NT2/D1 (cell line): ENCODE results near the gene CTSK.
"Not testable (repeated sequence)": the region's sequence is repeated elsewhere in the genome, so short reads cannot be mapped to it uniquely, and the experiment has no call there.

Experiments
- DNase-seq: peaks from one replicate; pipeline ENCODE4 v3.0.0-alpha.2; 2011; ENCODE audit warnings: low read depth, low spot score
- H3K27me3 ChIP-seq: 2 replicates; pipeline ENCODE4 v1.6.0; 2011; ENCODE audit warnings: mild to moderate bottlenecking; ENCODE audit not compliant: insufficient read length, insufficient read depth
- H3K36me3 ChIP-seq: 2 replicates; pipeline ENCODE4 v1.6.1; 2011; ENCODE audit warnings: mild to moderate bottlenecking, low read length, mixed read lengths; ENCODE audit not compliant: insufficient read depth, insufficient read length
- H3K4me1 ChIP-seq: 2 replicates; pipeline ENCODE4 v1.5.1; 2011; ENCODE audit not compliant: insufficient read depth, insufficient read length
- H3K4me3 ChIP-seq: 2 replicates; pipeline ENCODE4 v1.5.1; 2011; ENCODE audit warnings: low read depth; ENCODE audit not compliant: insufficient read length
- H3K9ac ChIP-seq: 2 replicates; pipeline ENCODE4 v1.6.0; 2011; ENCODE audit warnings: low read depth; ENCODE audit not compliant: insufficient read length
- H3K9me3 ChIP-seq: 2 replicates; pipeline ENCODE4 v1.5.1; 2011; ENCODE audit warnings: mild to moderate bottlenecking, low read length; ENCODE audit not compliant: insufficient read depth
- SUZ12 ChIP-seq: IDR thresholded peaks from 2 replicates; pipeline ENCODE4 v1.6.1; 2011; ENCODE audit not compliant: insufficient read length, insufficient read depth; ENCODE audit errors: extremely low read depth
- YY1 ChIP-seq: IDR thresholded peaks from 2 replicates; pipeline ENCODE4 v1.6.1; 2011; ENCODE audit not compliant: insufficient read length, insufficient read depth
- ZNF274 ChIP-seq: IDR thresholded peaks from 2 replicates; pipeline ENCODE4 v1.6.1; 2011; ENCODE audit warnings: mild to moderate bottlenecking, low read depth, low read length

The CTSK gene

GRCh38 chr1:150799089-150799488 lies 9.0 kb downstream of the CTSK start:
- H3K36me3 ChIP-seq, result peaks cover 13% of the 10 kb centered on the region
- no peaks in the 10 kb centered on the region for H3K9me3 ChIP-seq
- no peak overlapping the region for H3K4me3 ChIP-seq
- DNase-seq, result no peak
- no peaks in the 10 kb centered on the region for H3K27me3 ChIP-seq
- no peak overlapping the region for H3K9ac ChIP-seq
- no peak for TF ChIP-seq YY1
- no peak for TF ChIP-seq SUZ12
- TF ChIP-seq ZNF274, result no peak
- peaks cover 5% of the 10 kb centered on the region for H3K4me1 ChIP-seq

- H3K4me3 ChIP-seq, result no peak overlapping the region
- H3K4me1 ChIP-seq, result peaks cover 5% of the 10 kb centered on the region
- H3K36me3 ChIP-seq, result peaks cover 13% of the 10 kb centered on the region
- H3K9ac ChIP-seq, result no peak overlapping the region
- TF ChIP-seq YY1, result no peak
- 0 out of 2 replicates have a peak, but pooled peaks have one; percentile 22 for TF ChIP-seq ZNF274
- no peaks in the 10 kb centered on the region for H3K9me3 ChIP-seq
- H3K27me3 ChIP-seq, result no peaks in the 10 kb centered on the region
- no peak for DNase-seq
These were observed 9.5 kb downstream of the CTSK start for GRCh38 chr1:150798525-150798924.

GRCh38 chr1:150796374-150796773 lies 11.7 kb downstream of the CTSK start:
- Histone ChIP-seq H3K4me1 (peaks cover 5% of the 10 kb centered on the region), H3K9ac (no peak overlapping the region), H3K4me3 (no peak overlapping the region), H3K36me3 (peaks cover 13% of the 10 kb centered on the region), H3K27me3 (no peaks in the 10 kb centered on the region), H3K9me3 (no peaks in the 10 kb centered on the region)
- no peak for DNase-seq
- no peak for TF ChIP-seq ZNF274
- no peak for TF ChIP-seq SUZ12
- no peak for TF ChIP-seq YY1

- H3K4me1 ChIP-seq, H3K27me3 ChIP-seq, H3K4me3 ChIP-seq, H3K9me3 ChIP-seq, DNase-seq, H3K9ac ChIP-seq, H3K36me3 ChIP-seq: not testable (repeated sequence)
These were observed 14.3 kb downstream of the CTSK start for GRCh38 chr1:150793778-150794177.

- no peaks in the 10 kb centered on the region for H3K27me3 ChIP-seq
- H3K9ac ChIP-seq, result no peak overlapping the region
- H3K4me1 ChIP-seq, result peaks cover under 1% of the 10 kb centered on the region
- DNase-seq, result no peak
- no peaks in the 10 kb centered on the region for H3K9me3 ChIP-seq
- no peak overlapping the region for H3K4me3 ChIP-seq
- peaks cover 8% of the 10 kb centered on the region for H3K36me3 ChIP-seq
- TF ChIP-seq YY1, result no peak
- TF ChIP-seq SUZ12, result no peak
- no peak for TF ChIP-seq ZNF274
These were observed 14.8 kb downstream of the CTSK start for GRCh38 chr1:150793221-150793620.

GRCh38 chr1:150791585-150791984 lies 16.5 kb downstream of the CTSK start:
- H3K4me1 ChIP-seq, result no peaks in the 10 kb centered on the region
- DNase-seq, result no peak
- TF ChIP-seq ZNF274 (no peak), SUZ12 (no peak), YY1 (no peak)
- peaks cover 4% of the 10 kb centered on the region for H3K36me3 ChIP-seq
- H3K9me3 ChIP-seq, result no peaks in the 10 kb centered on the region
- H3K9ac ChIP-seq, result no peak overlapping the region
- H3K27me3 ChIP-seq, result no peaks in the 10 kb centered on the region
- H3K4me3 ChIP-seq, result no peak overlapping the region

GRCh38 chr1:150789396-150789795 lies 18.7 kb downstream of the CTSK start:
- no peak for TF ChIP-seq YY1
- no peak for TF ChIP-seq SUZ12
- TF ChIP-seq ZNF274, result no peak
- no peaks in the 10 kb centered on the region for H3K36me3 ChIP-seq
- H3K27me3 ChIP-seq, result no peaks in the 10 kb centered on the region
- H3K9ac ChIP-seq, result no peak overlapping the region
- no peaks in the 10 kb centered on the region for H3K4me1 ChIP-seq
- H3K9me3 ChIP-seq, result no peaks in the 10 kb centered on the region
- no peak for DNase-seq
- no peak overlapping the region for H3K4me3 ChIP-seq

- TF ChIP-seq ZNF274 (no peak), YY1 (no peak), SUZ12 (no peak)
These were observed 19.1 kb downstream of the CTSK start for GRCh38 chr1:150788946-150789345.

More at GRCh38 chr1:150788946-150789345, 19.1 kb downstream of the CTSK start:
- H3K4me1 ChIP-seq, result no peaks in the 10 kb centered on the region
- no peak for DNase-seq
- no peaks in the 10 kb centered on the region for H3K9me3 ChIP-seq
- H3K4me3 ChIP-seq, result no peak overlapping the region
- H3K9ac ChIP-seq, result no peak overlapping the region
- H3K27me3 ChIP-seq, result no peaks in the 10 kb centered on the region
- H3K36me3 ChIP-seq, result no peaks in the 10 kb centered on the region
